PC-3 (cell line): ENCODE measurements around the gene TIMM17A.

Source experiments
- CTCF ChIP-seq: fragments of 300-600 bp; sonication (generic); conservative IDR thresholded peaks from 2 replicates; pipeline ENCODE4 v1.5.1; 2017; ENCODE audit warnings: antibody characterized with exemption, low read depth, mild to moderate bottlenecking, low read length
- EZH2phosphoT487 ChIP-seq: fragments of 300-600 bp; sonication (generic); IDR thresholded peaks from 2 replicates; pipeline ENCODE4 v1.6.1; 2018; ENCODE audit warnings: mild to moderate bottlenecking, antibody characterized with exemption, low read length, borderline replicate concordance

GRCh38 chr1:201982082-201982622, 26.8 kb downstream of the TIMM17A start:
- no peak for TF ChIP-seq CTCF
- no peak for TF ChIP-seq EZH2phosphoT487
